Measurements from ENCODE around the gene KRT34.

KRT34 gene

DNA sequence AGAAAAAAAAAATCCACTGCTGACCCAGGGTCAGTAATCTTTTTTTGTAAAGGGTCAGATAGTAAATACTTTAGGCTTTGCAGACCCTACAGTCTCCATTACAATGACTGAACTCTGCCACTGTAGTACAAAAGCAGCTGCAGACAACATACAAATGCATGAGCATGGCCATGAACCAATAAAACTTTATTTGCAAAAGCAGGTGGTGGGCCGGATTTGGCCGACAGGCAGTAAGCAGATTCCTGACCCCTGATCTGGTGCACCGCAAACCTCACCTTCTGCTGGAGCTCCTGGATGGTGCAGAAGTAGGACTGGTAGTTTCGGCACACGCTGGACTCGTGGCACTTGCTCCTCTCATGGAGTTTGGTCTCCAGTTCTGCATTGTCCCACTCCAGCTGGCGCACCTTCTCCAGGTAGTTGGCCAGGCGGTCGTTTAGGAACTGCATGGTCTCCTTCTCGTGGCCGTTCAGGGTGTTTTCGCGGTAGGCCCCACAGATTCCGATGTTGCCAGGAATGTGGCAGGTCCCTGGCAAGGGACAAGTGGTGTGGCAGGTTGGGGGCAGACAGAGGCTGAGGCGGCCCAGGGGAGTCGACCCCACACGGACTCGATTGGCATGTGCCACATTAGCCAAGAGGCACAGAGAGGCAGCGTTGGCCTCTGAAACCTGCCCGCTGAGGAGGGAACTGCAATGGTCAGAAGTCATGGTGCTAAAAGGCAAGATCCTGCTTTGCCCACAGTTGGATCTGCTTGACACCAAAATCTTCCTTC, 29.1 kb upstream of the KRT34 start:
- no peak for ATAC-seq
- TF ChIP-seq GLIS3 (CRISPR knock-in tag; IDR thresholded peaks at IDR 0.05) (no peak), ZNF8 (CRISPR knock-in tag; IDR thresholded peaks at IDR 0.05) (no peak), ESRRG (CRISPR knock-in tag; IDR thresholded peaks at IDR 0.05) (no peak), ZFP30 (CRISPR knock-in tag; IDR thresholded peaks at IDR 0.05) (no peak), CSDC2 (CRISPR knock-in tag; IDR thresholded peaks at IDR 0.05) (no peak), OSR1 (CRISPR knock-in tag; IDR thresholded peaks at IDR 0.05) (no peak), ZNF70 (CRISPR knock-in tag; IDR thresholded peaks at IDR 0.05) (no peak), ZC3H10 (CRISPR knock-in tag; IDR thresholded peaks at IDR 0.05) (no peak), ZNF565 (CRISPR knock-in tag; conservative IDR thresholded peaks at IDR 0.05; ENCODE audit: low read depth) (no peak), ZFP3 (CRISPR knock-in tag; IDR thresholded peaks at IDR 0.05) (no peak), SNAI2 (CRISPR knock-in tag; IDR thresholded peaks at IDR 0.05) (no peak), BACH2 (CRISPR knock-in tag; IDR thresholded peaks at IDR 0.05; ENCODE audit: borderline replicate concordance) (no peak), ARNTL (CRISPR knock-in tag; IDR thresholded peaks at IDR 0.05; ENCODE audit: borderline replicate concordance, low read depth) (no peak), ISL1 (CRISPR knock-in tag; IDR thresholded peaks at IDR 0.05) (no peak), RARB (CRISPR knock-in tag; IDR thresholded peaks at IDR 0.05) (no peak), PPARA (CRISPR knock-in tag; IDR thresholded peaks at IDR 0.05; ENCODE audit: borderline replicate concordance) (no peak)
- TF ChIP-seq, protein P1, sequence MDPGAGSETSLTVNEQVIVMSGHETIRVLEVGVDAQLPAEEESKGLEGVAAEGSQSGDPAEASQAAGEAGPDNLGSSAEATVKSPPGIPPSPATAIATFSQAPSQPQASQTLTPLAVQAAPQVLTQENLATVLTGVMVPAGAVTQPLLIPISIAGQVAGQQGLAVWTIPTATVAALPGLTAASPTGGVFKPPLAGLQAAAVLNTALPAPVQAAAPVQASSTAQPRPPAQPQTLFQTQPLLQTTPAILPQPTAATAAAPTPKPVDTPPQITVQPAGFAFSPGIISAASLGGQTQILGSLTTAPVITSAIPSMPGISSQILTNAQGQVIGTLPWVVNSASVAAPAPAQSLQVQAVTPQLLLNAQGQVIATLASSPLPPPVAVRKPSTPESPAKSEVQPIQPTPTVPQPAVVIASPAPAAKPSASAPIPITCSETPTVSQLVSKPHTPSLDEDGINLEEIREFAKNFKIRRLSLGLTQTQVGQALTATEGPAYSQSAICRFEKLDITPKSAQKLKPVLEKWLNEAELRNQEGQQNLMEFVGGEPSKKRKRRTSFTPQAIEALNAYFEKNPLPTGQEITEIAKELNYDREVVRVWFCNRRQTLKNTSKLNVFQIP (CRISPR knock-in tag; IDR thresholded peaks at IDR 0.05; ENCODE audit: borderline replicate concordance, low read depth), result no peak
- TF ChIP-seq, protein P2, sequence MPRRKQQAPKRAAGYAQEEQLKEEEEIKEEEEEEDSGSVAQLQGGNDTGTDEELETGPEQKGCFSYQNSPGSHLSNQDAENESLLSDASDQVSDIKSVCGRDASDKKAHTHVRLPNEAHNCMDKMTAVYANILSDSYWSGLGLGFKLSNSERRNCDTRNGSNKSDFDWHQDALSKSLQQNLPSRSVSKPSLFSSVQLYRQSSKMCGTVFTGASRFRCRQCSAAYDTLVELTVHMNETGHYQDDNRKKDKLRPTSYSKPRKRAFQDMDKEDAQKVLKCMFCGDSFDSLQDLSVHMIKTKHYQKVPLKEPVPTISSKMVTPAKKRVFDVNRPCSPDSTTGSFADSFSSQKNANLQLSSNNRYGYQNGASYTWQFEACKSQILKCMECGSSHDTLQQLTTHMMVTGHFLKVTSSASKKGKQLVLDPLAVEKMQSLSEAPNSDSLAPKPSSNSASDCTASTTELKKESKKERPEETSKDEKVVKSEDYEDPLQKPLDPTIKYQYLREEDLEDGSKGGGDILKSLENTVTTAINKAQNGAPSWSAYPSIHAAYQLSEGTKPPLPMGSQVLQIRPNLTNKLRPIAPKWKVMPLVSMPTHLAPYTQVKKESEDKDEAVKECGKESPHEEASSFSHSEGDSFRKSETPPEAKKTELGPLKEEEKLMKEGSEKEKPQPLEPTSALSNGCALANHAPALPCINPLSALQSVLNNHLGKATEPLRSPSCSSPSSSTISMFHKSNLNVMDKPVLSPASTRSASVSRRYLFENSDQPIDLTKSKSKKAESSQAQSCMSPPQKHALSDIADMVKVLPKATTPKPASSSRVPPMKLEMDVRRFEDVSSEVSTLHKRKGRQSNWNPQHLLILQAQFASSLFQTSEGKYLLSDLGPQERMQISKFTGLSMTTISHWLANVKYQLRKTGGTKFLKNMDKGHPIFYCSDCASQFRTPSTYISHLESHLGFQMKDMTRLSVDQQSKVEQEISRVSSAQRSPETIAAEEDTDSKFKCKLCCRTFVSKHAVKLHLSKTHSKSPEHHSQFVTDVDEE (CRISPR knock-in tag; IDR thresholded peaks at IDR 0.05), result no peak
- TF ChIP-seq, protein P3, sequence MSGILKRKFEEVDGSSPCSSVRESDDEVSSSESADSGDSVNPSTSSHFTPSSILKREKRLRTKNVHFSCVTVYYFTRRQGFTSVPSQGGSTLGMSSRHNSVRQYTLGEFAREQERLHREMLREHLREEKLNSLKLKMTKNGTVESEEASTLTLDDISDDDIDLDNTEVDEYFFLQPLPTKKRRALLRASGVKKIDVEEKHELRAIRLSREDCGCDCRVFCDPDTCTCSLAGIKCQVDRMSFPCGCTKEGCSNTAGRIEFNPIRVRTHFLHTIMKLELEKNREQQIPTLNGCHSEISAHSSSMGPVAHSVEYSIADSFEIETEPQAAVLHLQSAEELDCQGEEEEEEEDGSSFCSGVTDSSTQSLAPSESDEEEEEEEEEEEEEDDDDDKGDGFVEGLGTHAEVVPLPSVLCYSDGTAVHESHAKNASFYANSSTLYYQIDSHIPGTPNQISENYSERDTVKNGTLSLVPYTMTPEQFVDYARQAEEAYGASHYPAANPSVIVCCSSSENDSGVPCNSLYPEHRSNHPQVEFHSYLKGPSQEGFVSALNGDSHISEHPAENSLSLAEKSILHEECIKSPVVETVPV (CRISPR knock-in tag; IDR thresholded peaks at IDR 0.05), result no peak

GRCh38 chr17:41407226-41407625, 25.1 kb upstream of the KRT34 start:
- TF ChIP-seq ZFP30 (CRISPR knock-in tag; IDR thresholded peaks at IDR 0.05) (no peak), SNAI2 (CRISPR knock-in tag; IDR thresholded peaks at IDR 0.05) (no peak), RARB (CRISPR knock-in tag; IDR thresholded peaks at IDR 0.05) (no peak), ARNTL (CRISPR knock-in tag; IDR thresholded peaks at IDR 0.05; ENCODE audit: borderline replicate concordance, low read depth) (no peak), TOX (CRISPR knock-in tag; IDR thresholded peaks at IDR 0.05; ENCODE audit: borderline replicate concordance) (no peak), ESRRG (CRISPR knock-in tag; IDR thresholded peaks at IDR 0.05) (no peak)
- TF ChIP-seq, protein P2 (CRISPR knock-in tag; IDR thresholded peaks at IDR 0.05), result no peak
- ATAC-seq, result no peak

DNA sequence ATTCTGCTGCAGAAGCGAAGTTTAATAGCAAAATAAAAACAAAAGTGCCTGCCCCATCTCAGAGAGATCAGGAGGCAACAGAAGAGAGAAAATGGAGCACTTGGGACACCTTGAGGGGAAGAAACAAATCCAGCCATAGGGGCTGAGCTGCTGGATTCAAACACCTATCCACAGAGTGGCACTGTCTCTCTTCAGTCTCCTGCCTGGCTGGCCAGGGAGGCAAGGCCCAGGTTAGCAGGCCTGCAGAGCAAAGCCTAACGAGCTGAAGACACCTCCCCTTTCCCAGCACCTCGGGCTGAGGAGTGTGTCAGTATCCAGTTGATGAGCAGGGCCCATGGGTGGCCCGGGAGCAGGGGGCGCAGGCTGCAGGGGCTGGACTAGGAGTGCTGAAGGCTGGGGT, 24.1 kb upstream of the KRT34 start:
- ATAC-seq, result no peak
- TF ChIP-seq TCF4 (CRISPR knock-in tag; IDR thresholded peaks at IDR 0.05; ENCODE audit: borderline replicate concordance) (no peak), CSDC2 (CRISPR knock-in tag; IDR thresholded peaks at IDR 0.05) (no peak), BACH2 (CRISPR knock-in tag; IDR thresholded peaks at IDR 0.05; ENCODE audit: borderline replicate concordance) (no peak), ZFP30 (CRISPR knock-in tag; IDR thresholded peaks at IDR 0.05) (no peak), RARB (CRISPR knock-in tag; IDR thresholded peaks at IDR 0.05) (no peak), ZFP3 (CRISPR knock-in tag; IDR thresholded peaks at IDR 0.05) (no peak)
- TF ChIP-seq, protein P4, sequence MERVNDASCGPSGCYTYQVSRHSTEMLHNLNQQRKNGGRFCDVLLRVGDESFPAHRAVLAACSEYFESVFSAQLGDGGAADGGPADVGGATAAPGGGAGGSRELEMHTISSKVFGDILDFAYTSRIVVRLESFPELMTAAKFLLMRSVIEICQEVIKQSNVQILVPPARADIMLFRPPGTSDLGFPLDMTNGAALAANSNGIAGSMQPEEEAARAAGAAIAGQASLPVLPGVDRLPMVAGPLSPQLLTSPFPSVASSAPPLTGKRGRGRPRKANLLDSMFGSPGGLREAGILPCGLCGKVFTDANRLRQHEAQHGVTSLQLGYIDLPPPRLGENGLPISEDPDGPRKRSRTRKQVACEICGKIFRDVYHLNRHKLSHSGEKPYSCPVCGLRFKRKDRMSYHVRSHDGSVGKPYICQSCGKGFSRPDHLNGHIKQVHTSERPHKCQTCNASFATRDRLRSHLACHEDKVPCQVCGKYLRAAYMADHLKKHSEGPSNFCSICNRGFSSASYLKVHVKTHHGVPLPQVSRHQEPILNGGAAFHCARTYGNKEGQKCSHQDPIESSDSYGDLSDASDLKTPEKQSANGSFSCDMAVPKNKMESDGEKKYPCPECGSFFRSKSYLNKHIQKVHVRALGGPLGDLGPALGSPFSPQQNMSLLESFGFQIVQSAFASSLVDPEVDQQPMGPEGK (CRISPR knock-in tag; IDR thresholded peaks at IDR 0.05; ENCODE audit: borderline replicate concordance), result no peak
- TF ChIP-seq, protein P3 (CRISPR knock-in tag; IDR thresholded peaks at IDR 0.05), result no peak

Data from SK-N-SH treated with all-trans-retinoic acid at 6 μM for 48 hours (cell line).